ENCODE data around the gene SGCA.

The SGCA gene

GRCh38 chr17:50192144-50192617 lies 26.4 kb downstream of the SGCA start:
- in situ Hi-C loops (cut with HindIII; ENCODE audit: low sequenced_read_pairs) = no loop called here

- in situ Hi-C loops (cut with HindIII; ENCODE audit: low sequenced_read_pairs) = no loop called here
Measured at GRCh38 chr17:50192618-50193291, 26.9 kb downstream of the SGCA start.

- in situ Hi-C loops (cut with HindIII; ENCODE audit: low sequenced_read_pairs) = no loop called here
Measured at GRCh38 chr17:50194140-50194933, 28.5 kb downstream of the SGCA start.

GRCh38 chr17:50194934-50195865 lies 29.4 kb downstream of the SGCA start:
- in situ Hi-C loops (cut with HindIII; ENCODE audit: low sequenced_read_pairs) = no loop called here

GRCh38 chr17:50196036-50196435 lies 30.2 kb downstream of the SGCA start:
- in situ Hi-C loops (cut with HindIII; ENCODE audit: low sequenced_read_pairs) = no loop called here

GRCh38 chr17:50196826-50197225 lies 31.0 kb downstream of the SGCA start:
- in situ Hi-C loops (cut with HindIII; ENCODE audit: low sequenced_read_pairs) = no loop called here

GRCh38 chr17:50198026-50198669 lies 32.3 kb downstream of the SGCA start:
- in situ Hi-C loops (cut with HindIII; ENCODE audit: low sequenced_read_pairs) = no loop called here

GRCh38 chr17:50199211-50199802 lies 33.5 kb downstream of the SGCA start:
- in situ Hi-C loops (cut with HindIII; ENCODE audit: low sequenced_read_pairs) = no loop called here

GRCh38 chr17:50199803-50200456 lies 34.1 kb downstream of the SGCA start:
- in situ Hi-C loops (cut with HindIII; ENCODE audit: low sequenced_read_pairs) = loop anchor here (5.0 kb wide), 1 partner anchor 67 kb away; no protein-coding TSS in a partner anchor

- in situ Hi-C loops (cut with HindIII; ENCODE audit: low sequenced_read_pairs) = loop anchor here (5.0 kb wide), 1 partner anchor 67 kb away; no protein-coding TSS in a partner anchor
Measured at GRCh38 chr17:50200457-50201275, 34.9 kb downstream of the SGCA start.

GRCh38 chr17:50201276-50201854 lies 35.6 kb downstream of the SGCA start, which contains the start of gene COL1A1:
TSS of gene COL1A1 (minus strand) at chr17:50201631. CDS start at chr17:50201513, 118 bp downstream.
- in situ Hi-C loops (cut with HindIII; ENCODE audit: low sequenced_read_pairs) = loop anchor here (5.0 kb wide), 1 partner anchor 66 kb away; no protein-coding TSS in a partner anchor

- in situ Hi-C loops (cut with HindIII; ENCODE audit: low sequenced_read_pairs) = loop anchor here (5.0 kb wide), 1 partner anchor 64 kb away; no protein-coding TSS in a partner anchor
Measured at GRCh38 chr17:50203086-50203485, 37.3 kb downstream of the SGCA start.

- in situ Hi-C loops (cut with HindIII; ENCODE audit: low sequenced_read_pairs) = loop anchor here (5.0 kb wide), 1 partner anchor 64 kb away; no protein-coding TSS in a partner anchor
Measured at GRCh38 chr17:50203604-50204345, 38.0 kb downstream of the SGCA start.

- in situ Hi-C loops (cut with HindIII; ENCODE audit: low sequenced_read_pairs) = loop anchor here (5.0 kb wide), 1 partner anchor 63 kb away; no protein-coding TSS in a partner anchor
Measured at GRCh38 chr17:50204431-50204830, 38.6 kb downstream of the SGCA start.

GRCh38 chr17:50205111-50205962 lies 39.5 kb downstream of the SGCA start:
- in situ Hi-C loops (cut with HindIII; ENCODE audit: low sequenced_read_pairs) = no loop called here

GRCh38 chr17:50205963-50206505 lies 40.2 kb downstream of the SGCA start:
- in situ Hi-C loops (cut with HindIII; ENCODE audit: low sequenced_read_pairs) = no loop called here
